Omental fat pad (tissue), 4 donors: Measurements from ENCODE around the gene PRKCA. TPM values are rescaled to one million over a fixed set of nuclear protein-coding genes. Genes with fewer than 3 reads are reported as not detected.

Experiments
- ATAC-seq: fragments of 150-250 bp; one replicate; pipeline ENCODE4 v1.9.1; 2016; ENCODE audit warnings: mild to moderate bottlenecking, moderate library complexity; ENCODE audit not compliant: low FRiP score
- DNase-seq: peaks from one replicate; pipeline ENCODE4 v3.0.0-alpha.2; 2019; ENCODE audit warnings: low spot score
- total RNA-seq, 4 donors: library from RNA; depleted of rRNA; stranded (reverse); fragments of >200 nt; gene quantifications; one replicate each; pipeline ENCODE4 v1.1.0, GENCODE V29; 2016
- TF ChIP-seq, protein P1 (sequence below), 3 donors: fragments of 450-650 bp; IDR thresholded peaks; one replicate each; pipeline ENCODE4 v1.5.1; 2016 to 2017; ENCODE audit warnings: antibody characterized with exemption in 3 of 3, mild to moderate bottlenecking in 3 of 3, moderate library complexity in 2 of 3

PRKCA gene
- total RNA-seq, 4 donors from 2014 or later, result 6.7 to 14.3 (median 10.3) TPM

DNA sequence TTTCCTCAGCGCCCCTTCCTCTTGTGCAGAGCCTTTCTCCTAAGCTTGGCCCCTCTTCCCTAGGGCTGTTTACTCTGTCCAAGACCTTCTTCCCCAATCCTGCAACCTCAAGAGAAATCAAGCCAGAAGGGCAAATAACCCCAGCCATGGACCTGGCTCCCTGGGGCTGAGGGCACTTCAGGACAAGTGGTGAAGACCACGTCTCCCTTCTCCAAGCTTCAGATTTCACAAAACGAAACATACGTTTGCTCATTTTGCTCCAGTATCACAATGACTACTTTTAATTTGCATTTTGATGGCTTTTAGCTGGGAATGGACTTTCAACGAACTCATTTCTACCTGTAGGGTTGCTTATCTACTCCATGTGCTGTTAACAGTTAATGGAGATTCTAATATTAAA is 392.7 kb downstream of the PRKCA start:
- no peak for ATAC-seq
- no peak for DNase-seq
- TF ChIP-seq, protein P1, sequence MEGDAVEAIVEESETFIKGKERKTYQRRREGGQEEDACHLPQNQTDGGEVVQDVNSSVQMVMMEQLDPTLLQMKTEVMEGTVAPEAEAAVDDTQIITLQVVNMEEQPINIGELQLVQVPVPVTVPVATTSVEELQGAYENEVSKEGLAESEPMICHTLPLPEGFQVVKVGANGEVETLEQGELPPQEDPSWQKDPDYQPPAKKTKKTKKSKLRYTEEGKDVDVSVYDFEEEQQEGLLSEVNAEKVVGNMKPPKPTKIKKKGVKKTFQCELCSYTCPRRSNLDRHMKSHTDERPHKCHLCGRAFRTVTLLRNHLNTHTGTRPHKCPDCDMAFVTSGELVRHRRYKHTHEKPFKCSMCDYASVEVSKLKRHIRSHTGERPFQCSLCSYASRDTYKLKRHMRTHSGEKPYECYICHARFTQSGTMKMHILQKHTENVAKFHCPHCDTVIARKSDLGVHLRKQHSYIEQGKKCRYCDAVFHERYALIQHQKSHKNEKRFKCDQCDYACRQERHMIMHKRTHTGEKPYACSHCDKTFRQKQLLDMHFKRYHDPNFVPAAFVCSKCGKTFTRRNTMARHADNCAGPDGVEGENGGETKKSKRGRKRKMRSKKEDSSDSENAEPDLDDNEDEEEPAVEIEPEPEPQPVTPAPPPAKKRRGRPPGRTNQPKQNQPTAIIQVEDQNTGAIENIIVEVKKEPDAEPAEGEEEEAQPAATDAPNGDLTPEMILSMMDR (IDR thresholded peaks at IDR 0.05), result no peak

GRCh38 chr17:66698270-66698669 is 395.9 kb downstream of the PRKCA start:
- no peak for ATAC-seq
- TF ChIP-seq, protein P1 (IDR thresholded peaks at IDR 0.05), result no peak
- DNase-seq, result no peak

- TF ChIP-seq, protein P1 (IDR thresholded peaks at IDR 0.05), result no peak
- no peak for DNase-seq
- no peak for ATAC-seq
Observed at GRCh38 chr17:66701462-66701861, 399.0 kb downstream of the PRKCA start.

DNA sequence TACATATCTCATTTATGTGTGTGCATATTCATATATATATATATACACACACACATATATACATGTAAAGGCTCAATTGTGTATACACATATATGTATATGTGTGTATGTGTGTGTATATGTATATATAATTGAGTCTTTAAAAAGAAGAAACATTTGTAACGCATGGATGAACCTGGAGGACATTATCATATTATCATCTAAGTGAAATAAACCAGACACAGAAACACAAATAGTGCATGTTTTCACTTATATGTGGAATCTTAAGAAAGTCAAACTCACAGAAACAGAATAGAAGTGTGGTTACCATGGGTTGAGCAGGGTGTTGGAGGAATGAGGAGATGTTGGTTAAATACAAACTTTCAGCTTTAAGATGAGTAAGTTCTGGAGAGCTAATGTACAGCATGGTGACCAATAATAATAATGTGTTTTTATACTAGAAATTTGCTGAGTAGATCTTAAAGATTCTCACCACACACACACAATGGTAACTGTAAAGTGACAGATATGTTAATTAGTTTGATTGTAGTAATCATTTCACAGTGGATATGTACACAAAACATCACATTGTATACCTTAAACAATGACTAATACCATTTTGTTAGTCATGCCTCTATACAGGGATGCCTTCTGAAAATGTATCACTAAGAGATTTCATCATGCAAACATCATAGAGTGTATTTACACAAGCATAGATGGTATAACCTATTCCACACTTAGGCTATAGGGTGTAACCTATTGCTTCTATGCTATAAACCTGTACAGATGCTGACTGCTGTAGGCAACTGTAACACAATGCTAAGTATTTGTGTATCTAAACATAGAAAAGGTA is 399.9 kb downstream of the PRKCA start:
- ATAC-seq (no peak), DNase-seq (no peak)
- TF ChIP-seq, protein P1 (IDR thresholded peaks at IDR 0.05), result no peak

DNA sequence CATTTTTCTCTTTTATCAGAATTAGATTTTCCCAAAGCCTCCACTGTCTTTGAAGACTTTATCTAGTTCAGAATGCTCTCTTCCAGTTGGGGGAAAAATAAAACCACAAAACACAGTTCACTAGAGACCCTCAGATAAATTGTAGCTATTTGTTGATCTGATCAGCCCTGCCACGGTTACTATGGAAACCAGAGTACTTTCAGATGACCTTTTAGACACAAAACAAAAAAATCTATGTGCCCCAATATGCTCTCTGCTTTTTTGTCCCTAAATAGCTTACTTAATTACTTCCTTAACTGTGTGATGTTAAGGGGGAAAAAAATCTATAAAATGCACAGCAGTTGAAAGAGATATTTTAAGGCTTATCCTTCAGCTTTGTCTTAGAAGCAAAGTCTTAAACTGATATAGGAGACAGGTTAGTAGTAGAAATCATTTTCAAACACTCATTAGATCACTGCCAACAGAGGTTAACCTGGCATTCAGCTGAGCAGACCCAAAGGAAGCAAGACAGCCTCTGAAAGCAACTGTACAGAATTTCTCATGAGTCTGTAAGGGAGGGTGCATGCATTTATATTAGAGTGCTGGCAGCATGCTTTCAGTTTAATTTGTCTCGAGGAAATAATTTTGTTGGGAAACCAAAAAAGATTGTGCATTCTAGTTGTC is 402.6 kb downstream of the PRKCA start:
- DNase-seq, result no peak
- ATAC-seq, result no peak
- TF ChIP-seq, protein P1 (IDR thresholded peaks at IDR 0.05), result no peak

DNA sequence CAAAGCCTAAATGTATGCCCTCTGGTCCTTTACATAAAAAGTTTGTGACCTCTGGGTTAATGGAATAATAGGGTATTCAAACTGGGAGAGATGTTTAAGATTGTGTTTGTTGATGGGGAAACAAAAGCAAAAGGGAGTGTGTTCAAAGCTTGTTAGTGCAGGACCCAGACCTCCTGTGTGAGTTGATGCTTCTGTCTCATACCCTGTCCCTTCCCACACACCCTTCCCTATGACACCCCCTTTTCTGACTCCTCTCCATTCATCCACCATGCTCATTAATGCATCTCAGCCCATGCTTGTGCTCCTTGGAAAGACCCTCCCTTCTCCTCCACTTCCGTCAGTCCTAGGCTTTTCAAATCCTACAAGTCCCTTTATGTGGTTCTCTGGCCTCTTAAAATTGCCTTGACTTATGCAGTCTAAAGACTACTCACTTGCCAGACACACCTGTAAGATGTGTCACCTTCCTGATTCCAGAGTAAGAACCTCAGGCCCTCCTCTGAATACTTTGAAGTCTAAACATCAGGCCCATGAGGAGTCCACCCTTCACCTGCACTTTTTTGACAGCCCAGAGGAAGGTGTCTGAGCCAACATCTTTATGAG is 404.5 kb downstream of the PRKCA start:
- TF ChIP-seq, protein P1 (IDR thresholded peaks at IDR 0.05), result no peak
- ATAC-seq, result no peak
- DNase-seq, result no peak
